GM12878 (cell line): ENCODE data around the gene CYLC1. TPM values are rescaled to one million over a fixed set of nuclear protein-coding genes. Genes with fewer than 3 reads are reported as not detected.

Source experiments
- BCL11A ChIP-seq: IDR thresholded peaks from 2 replicates; pipeline ENCODE4 v1.6.1; 2011; ENCODE audit warnings: low read depth, low read length
- ESRRA ChIP-seq: IDR thresholded peaks from 2 replicates; pipeline ENCODE4 v1.6.1; 2012; ENCODE audit warnings: mild to moderate bottlenecking, low read length, improper control_type of control experiment
- FOXK2 ChIP-seq: fragments of 450-650 bp; IDR thresholded peaks from 2 replicates; pipeline ENCODE4 v1.6.1; 2017; ENCODE audit warnings: mild to moderate bottlenecking, moderate library complexity
- IRF4 ChIP-seq: IDR thresholded peaks from 2 replicates; pipeline ENCODE4 v1.6.1; 2011; ENCODE audit warnings: low read depth, low read length
- NFYA ChIP-seq: IDR thresholded peaks from 2 replicates; pipeline ENCODE4 v1.6.1; 2011; ENCODE audit warnings: low read depth, mild to moderate bottlenecking, low read length, improper control_type of control experiment, borderline replicate concordance
- NFYB ChIP-seq: IDR thresholded peaks from 2 replicates; pipeline ENCODE4 v1.6.1; 2011; ENCODE audit warnings: low read depth, mild to moderate bottlenecking, low read length, improper control_type of control experiment, moderate library complexity; ENCODE audit not compliant: insufficient read depth
- RELA ChIP-seq: fragments of 450-650 bp; IDR thresholded peaks from 2 replicates; pipeline ENCODE4 v1.8.0; 2014; ENCODE audit warnings: borderline replicate concordance; ENCODE audit not compliant: partially characterized antibody
- SMAD1 ChIP-seq: fragments of 450-650 bp; IDR thresholded peaks from 2 replicates; pipeline ENCODE4 v1.6.1; 2018; ENCODE audit warnings: mild to moderate bottlenecking, low read depth; ENCODE audit not compliant: partially characterized antibody
- SMAD5 ChIP-seq: IDR thresholded peaks from 2 replicates; pipeline ENCODE4 v1.6.1; 2016; ENCODE audit warnings: antibody characterized with exemption, low read depth
- SMC3 ChIP-seq: IDR thresholded peaks from 2 replicates; pipeline ENCODE4 v1.6.1; 2011; ENCODE audit warnings: low read length, improper control_type of control experiment, borderline replicate concordance
- TCF7 ChIP-seq: IDR thresholded peaks from 2 replicates; pipeline ENCODE4 v1.6.1; 2014; ENCODE audit warnings: antibody characterized with exemption, borderline replicate concordance
- WRNIP1 ChIP-seq: IDR thresholded peaks from 2 replicates; pipeline ENCODE4 v1.6.1; 2011; ENCODE audit warnings: low read depth, low read length, improper control_type of control experiment, borderline replicate concordance
- polyA plus RNA-seq, 11 experiments: library from polyadenylated mRNA; depleted of rRNA in 4 of 11; unstranded in 6 of 11; stranded (reverse) in 5 of 11; fragments of >200 nt; fragmentation: Nextera tagmentation in 4 of 11; fragmentation: Illumina TruSeq in 1 of 11; extraction: Ambion mirVana in 4 of 11; extraction: Trizol in 1 of 11; gene quantifications; 1 replicate in 1 of 11; 2 replicates in 10 of 11; pipeline versions ENCODE4 v1.2.1 to v1.2.3, GENCODE V29; 2011 to 2016; ENCODE audit warnings: inconsistent platforms in 2 of 11, missing spikeins in 2 of 11, low read depth in 1 of 11
- total RNA-seq, 4 experiments: library from RNA; depleted of rRNA in 3 of 4; stranded (reverse); fragments of >200 nt in 3 of 4; fragmentation: Illumina TruSeq in 1 of 4; extraction: Trizol in 1 of 4; gene quantifications; 2 replicates each; pipeline versions ENCODE4 v1.2.1 to v1.2.3, GENCODE V29; 2013 to 2021
- TF ChIP-seq, protein P1 (sequence below): fragments of 450-650 bp; IDR thresholded peaks from 2 replicates; pipeline ENCODE4 v1.6.1; 2018; ENCODE audit warnings: mild to moderate bottlenecking, low read depth, moderate library complexity; ENCODE audit not compliant: partially characterized antibody
- TF ChIP-seq, protein P2 (sequence below), 3 experiments: IDR thresholded peaks in 2 of 3; conservative IDR thresholded peaks in 1 of 3; 2 replicates each; pipeline ENCODE4 v1.5.1; 2011; ENCODE audit warnings: low read depth in 3 of 3, low read length in 3 of 3, mild to moderate bottlenecking in 3 of 3, control low read depth in 2 of 3, moderate library complexity in 2 of 3, inconsistent platforms in 1 of 3, mixed read lengths in 1 of 3; ENCODE audit not compliant: control insufficient read depth in 2 of 3, insufficient read depth in 1 of 3; ENCODE audit errors: extremely low read depth in 1 of 3
- TF ChIP-seq, protein P3 (sequence below): fragments of 150-350 bp; IDR thresholded peaks from 2 replicates; pipeline ENCODE4 v1.6.1; 2016; ENCODE audit warnings: low read depth, low read length
- TF ChIP-seq, protein P4 (sequence below): fragments of 150-350 bp; IDR thresholded peaks from 2 replicates; pipeline ENCODE4 v1.6.1; 2014; ENCODE audit warnings: mild to moderate bottlenecking, low read depth, low read length

The CYLC1 gene
- total and polyA plus RNA-seq, 10 of the 15 experiments (the other 5 are each of a cell fraction or from before 2014, with no cell fraction given) = not detected

DNA sequence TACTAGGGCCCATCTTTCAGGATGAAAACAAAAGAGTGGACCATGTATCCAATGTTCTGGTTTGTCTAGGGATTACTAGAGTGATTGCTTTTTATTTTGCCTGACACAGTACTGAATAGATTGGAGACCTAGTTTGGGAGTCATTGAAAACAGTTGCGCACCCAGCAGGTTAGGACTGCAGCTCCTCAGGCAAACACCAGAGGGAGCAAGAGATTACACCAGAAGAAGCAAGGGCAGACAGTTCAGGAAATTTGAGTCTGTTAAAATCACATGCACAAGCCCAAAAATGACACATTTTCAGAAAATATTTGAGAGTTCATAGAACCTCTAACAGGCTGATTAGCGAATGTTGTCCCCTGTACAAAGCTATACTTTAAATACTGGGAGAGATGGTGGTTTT lies 55.6 kb downstream of the CYLC1 start (continued):
- no peak for TF ChIP-seq IRF4
- TF ChIP-seq, protein P1, sequence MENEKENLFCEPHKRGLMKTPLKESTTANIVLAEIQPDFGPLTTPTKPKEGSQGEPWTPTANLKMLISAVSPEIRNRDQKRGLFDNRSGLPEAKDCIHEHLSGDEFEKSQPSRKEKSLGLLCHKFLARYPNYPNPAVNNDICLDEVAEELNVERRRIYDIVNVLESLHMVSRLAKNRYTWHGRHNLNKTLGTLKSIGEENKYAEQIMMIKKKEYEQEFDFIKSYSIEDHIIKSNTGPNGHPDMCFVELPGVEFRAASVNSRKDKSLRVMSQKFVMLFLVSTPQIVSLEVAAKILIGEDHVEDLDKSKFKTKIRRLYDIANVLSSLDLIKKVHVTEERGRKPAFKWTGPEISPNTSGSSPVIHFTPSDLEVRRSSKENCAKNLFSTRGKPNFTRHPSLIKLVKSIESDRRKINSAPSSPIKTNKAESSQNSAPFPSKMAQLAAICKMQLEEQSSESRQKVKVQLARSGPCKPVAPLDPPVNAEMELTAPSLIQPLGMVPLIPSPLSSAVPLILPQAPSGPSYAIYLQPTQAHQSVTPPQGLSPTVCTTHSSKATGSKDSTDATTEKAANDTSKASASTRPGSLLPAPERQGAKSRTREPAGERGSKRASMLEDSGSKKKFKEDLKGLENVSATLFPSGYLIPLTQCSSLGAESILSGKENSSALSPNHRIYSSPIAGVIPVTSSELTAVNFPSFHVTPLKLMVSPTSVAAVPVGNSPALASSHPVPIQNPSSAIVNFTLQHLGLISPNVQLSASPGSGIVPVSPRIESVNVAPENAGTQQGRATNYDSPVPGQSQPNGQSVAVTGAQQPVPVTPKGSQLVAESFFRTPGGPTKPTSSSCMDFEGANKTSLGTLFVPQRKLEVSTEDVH = no peak
- no peak for TF ChIP-seq SMAD5
- TF ChIP-seq, protein P2, sequence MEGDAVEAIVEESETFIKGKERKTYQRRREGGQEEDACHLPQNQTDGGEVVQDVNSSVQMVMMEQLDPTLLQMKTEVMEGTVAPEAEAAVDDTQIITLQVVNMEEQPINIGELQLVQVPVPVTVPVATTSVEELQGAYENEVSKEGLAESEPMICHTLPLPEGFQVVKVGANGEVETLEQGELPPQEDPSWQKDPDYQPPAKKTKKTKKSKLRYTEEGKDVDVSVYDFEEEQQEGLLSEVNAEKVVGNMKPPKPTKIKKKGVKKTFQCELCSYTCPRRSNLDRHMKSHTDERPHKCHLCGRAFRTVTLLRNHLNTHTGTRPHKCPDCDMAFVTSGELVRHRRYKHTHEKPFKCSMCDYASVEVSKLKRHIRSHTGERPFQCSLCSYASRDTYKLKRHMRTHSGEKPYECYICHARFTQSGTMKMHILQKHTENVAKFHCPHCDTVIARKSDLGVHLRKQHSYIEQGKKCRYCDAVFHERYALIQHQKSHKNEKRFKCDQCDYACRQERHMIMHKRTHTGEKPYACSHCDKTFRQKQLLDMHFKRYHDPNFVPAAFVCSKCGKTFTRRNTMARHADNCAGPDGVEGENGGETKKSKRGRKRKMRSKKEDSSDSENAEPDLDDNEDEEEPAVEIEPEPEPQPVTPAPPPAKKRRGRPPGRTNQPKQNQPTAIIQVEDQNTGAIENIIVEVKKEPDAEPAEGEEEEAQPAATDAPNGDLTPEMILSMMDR (IDR thresholded peaks at IDR 0.05 in 2 of 3, conservative IDR thresholded peaks at IDR 0.05 in 1 of 3; ENCODE audit: control insufficient read depth in 2 of 3, extremely low read depth in 1 of 3, insufficient read depth in 1 of 3, low read depth in 3 of 3, low read length in 3 of 3) = peak; percentile 35 to 52 (median 49); a peak in 5 of 6 replicates
- TF ChIP-seq, protein P3, sequence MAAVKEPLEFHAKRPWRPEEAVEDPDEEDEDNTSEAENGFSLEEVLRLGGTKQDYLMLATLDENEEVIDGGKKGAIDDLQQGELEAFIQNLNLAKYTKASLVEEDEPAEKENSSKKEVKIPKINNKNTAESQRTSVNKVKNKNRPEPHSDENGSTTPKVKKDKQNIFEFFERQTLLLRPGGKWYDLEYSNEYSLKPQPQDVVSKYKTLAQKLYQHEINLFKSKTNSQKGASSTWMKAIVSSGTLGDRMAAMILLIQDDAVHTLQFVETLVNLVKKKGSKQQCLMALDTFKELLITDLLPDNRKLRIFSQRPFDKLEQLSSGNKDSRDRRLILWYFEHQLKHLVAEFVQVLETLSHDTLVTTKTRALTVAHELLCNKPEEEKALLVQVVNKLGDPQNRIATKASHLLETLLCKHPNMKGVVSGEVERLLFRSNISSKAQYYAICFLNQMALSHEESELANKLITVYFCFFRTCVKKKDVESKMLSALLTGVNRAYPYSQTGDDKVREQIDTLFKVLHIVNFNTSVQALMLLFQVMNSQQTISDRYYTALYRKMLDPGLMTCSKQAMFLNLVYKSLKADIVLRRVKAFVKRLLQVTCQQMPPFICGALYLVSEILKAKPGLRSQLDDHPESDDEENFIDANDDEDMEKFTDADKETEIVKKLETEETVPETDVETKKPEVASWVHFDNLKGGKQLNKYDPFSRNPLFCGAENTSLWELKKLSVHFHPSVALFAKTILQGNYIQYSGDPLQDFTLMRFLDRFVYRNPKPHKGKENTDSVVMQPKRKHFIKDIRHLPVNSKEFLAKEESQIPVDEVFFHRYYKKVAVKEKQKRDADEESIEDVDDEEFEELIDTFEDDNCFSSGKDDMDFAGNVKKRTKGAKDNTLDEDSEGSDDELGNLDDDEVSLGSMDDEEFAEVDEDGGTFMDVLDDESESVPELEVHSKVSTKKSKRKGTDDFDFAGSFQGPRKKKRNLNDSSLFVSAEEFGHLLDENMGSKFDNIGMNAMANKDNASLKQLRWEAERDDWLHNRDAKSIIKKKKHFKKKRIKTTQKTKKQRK = no peak
- no peak for TF ChIP-seq TCF7
- no peak for TF ChIP-seq RELA
- no peak for TF ChIP-seq NFYA
- TF ChIP-seq FOXK2 = no peak
- no peak for TF ChIP-seq BCL11A
- no peak for TF ChIP-seq WRNIP1
- TF ChIP-seq, protein P4, sequence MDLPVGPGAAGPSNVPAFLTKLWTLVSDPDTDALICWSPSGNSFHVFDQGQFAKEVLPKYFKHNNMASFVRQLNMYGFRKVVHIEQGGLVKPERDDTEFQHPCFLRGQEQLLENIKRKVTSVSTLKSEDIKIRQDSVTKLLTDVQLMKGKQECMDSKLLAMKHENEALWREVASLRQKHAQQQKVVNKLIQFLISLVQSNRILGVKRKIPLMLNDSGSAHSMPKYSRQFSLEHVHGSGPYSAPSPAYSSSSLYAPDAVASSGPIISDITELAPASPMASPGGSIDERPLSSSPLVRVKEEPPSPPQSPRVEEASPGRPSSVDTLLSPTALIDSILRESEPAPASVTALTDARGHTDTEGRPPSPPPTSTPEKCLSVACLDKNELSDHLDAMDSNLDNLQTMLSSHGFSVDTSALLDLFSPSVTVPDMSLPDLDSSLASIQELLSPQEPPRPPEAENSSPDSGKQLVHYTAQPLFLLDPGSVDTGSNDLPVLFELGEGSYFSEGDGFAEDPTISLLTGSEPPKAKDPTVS = no peak
- no peak for TF ChIP-seq ESRRA
- no peak for TF ChIP-seq SMAD1
- no peak for TF ChIP-seq NFYB
- peak; percentile 18; the same call in 1 of the 2 replicates for TF ChIP-seq SMC3
- TF ChIP-seq, all 136 proteins: peak for 3
